Left lung (tissue), 10 donors: Measurements from ENCODE around the gene SNRPA. TPM values are rescaled to one million over a fixed set of nuclear protein-coding genes. Genes with fewer than 3 reads are reported as not detected.

Experiments used
- ATAC-seq: fragments of 200-7000 bp; cut with Tn5 transposase; one replicate; pipeline ENCODE4 v1.9.1; 2020; ENCODE audit warnings: moderate library complexity
- DNase-seq, 4 donors: peaks; one replicate each; pipeline ENCODE4 v3.0.0-alpha.2; 2013 to 2020
- H3K27ac ChIP-seq, 2 donors: fragments of 200-600 bp; sonication (generic) in 1 of 2; one replicate each; pipeline versions ENCODE4 v1.5.0 to v1.8.0; 2020 to 2021
- H3K27me3 ChIP-seq, 2 donors: fragments of 200-600 bp; sonication (generic) in 1 of 2; one replicate each; pipeline versions ENCODE4 v1.5.0 to v1.8.0; 2020 to 2021
- H3K36me3 ChIP-seq, 2 donors: fragments of 200-600 bp; sonication (generic) in 1 of 2; one replicate each; pipeline versions ENCODE4 v1.5.0 to v1.8.0; 2020 to 2021
- H3K4me1 ChIP-seq, 2 donors: fragments of 200-600 bp; one replicate each; pipeline ENCODE4 v1.8.0; 2021
- H3K4me3 ChIP-seq, 2 donors: fragments of 200-600 bp; sonication (generic) in 1 of 2; one replicate each; pipeline versions ENCODE4 v1.5.0 to v1.8.0; 2020 to 2021; ENCODE audit warnings: mild to moderate bottlenecking in 1 of 2
- H3K9me3 ChIP-seq, 2 donors: fragments of 200-600 bp; sonication (generic) in 1 of 2; one replicate each; pipeline versions ENCODE4 v1.5.0 to v1.8.0; 2020 to 2021
- intact Hi-C, 2 donors: fragments of 100-400 bp; cut with DNase I; formaldehyde crosslinking; loops; one replicate each; pipeline versions ENCODE4 v1.11.2 to v1.14.2; 2022
- polyA plus RNA-seq, 6 donors: library from polyadenylated mRNA; unstranded; fragments of 120-200 nt; gene quantifications; one replicate each; pipeline ENCODE4 v1.2.1, GENCODE V29; 2013; ENCODE audit not compliant: insufficient read length in 6 of 6
- total RNA-seq, 2 donors: library from RNA; stranded (reverse); fragmentation: NEBNext Ultra II Directional; extraction: Animal tissue kit (Norgen Biotek cat#: 25700); gene quantifications; one replicate each; pipeline ENCODE4 v1.2.1, GENCODE V29; 2021
- TF ChIP-seq, protein P1 (sequence below), 2 donors: fragments of 200-600 bp; sonication (generic) in 1 of 2; IDR thresholded peaks; one replicate each; pipeline versions ENCODE4 v1.5.0 to v1.8.0; 2021; ENCODE audit warnings: antibody characterized with exemption in 2 of 2
- donor health status: DM: no; HTN: yes; CAD: no.
- donor health status: DM: no; HTN: no; CAD: no.

Gene SNRPA
- total and polyA plus RNA-seq, 8 donors, result 46.1 to 126 (median 112) TPM

DNA sequence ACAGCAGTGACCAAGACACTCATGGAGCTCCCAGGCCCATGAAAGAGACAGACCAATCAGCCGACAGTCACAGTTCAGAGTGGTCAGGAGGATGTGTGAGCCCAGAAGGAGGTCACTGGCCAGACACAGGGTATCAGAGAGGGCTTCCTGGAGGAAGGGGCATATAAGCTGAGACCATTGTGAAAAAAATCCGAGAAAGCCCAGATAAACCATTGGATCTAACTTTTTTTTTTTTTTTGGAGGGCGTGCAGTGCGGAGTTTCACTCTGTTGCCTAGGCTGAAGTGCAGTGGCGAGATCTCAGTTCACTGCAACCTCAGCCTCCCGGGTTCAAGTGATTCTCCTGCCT lies 29.9 kb upstream of the SNRPA start:
- Histone ChIP-seq H3K36me3 (peaks cover 0 to 43% of the 10 kb centered on the region in 2 donors), H3K4me3 (peak overlapping the region in 1 of 2 donors; percentile 91), H3K27ac (peak overlapping the region; percentile 92 to 94), H3K9me3 (no peaks in the 10 kb centered on the region), H3K27me3 (no peaks in the 10 kb centered on the region), H3K4me1 (peaks cover 30 to 83% of the 10 kb centered on the region in 2 donors)
- ATAC-seq, result no peak
- TF ChIP-seq, protein P1, sequence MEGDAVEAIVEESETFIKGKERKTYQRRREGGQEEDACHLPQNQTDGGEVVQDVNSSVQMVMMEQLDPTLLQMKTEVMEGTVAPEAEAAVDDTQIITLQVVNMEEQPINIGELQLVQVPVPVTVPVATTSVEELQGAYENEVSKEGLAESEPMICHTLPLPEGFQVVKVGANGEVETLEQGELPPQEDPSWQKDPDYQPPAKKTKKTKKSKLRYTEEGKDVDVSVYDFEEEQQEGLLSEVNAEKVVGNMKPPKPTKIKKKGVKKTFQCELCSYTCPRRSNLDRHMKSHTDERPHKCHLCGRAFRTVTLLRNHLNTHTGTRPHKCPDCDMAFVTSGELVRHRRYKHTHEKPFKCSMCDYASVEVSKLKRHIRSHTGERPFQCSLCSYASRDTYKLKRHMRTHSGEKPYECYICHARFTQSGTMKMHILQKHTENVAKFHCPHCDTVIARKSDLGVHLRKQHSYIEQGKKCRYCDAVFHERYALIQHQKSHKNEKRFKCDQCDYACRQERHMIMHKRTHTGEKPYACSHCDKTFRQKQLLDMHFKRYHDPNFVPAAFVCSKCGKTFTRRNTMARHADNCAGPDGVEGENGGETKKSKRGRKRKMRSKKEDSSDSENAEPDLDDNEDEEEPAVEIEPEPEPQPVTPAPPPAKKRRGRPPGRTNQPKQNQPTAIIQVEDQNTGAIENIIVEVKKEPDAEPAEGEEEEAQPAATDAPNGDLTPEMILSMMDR (IDR thresholded peaks at IDR 0.05), result no peak
- intact Hi-C loops, result no loop called here
- DNase-seq, result no peak

DNA sequence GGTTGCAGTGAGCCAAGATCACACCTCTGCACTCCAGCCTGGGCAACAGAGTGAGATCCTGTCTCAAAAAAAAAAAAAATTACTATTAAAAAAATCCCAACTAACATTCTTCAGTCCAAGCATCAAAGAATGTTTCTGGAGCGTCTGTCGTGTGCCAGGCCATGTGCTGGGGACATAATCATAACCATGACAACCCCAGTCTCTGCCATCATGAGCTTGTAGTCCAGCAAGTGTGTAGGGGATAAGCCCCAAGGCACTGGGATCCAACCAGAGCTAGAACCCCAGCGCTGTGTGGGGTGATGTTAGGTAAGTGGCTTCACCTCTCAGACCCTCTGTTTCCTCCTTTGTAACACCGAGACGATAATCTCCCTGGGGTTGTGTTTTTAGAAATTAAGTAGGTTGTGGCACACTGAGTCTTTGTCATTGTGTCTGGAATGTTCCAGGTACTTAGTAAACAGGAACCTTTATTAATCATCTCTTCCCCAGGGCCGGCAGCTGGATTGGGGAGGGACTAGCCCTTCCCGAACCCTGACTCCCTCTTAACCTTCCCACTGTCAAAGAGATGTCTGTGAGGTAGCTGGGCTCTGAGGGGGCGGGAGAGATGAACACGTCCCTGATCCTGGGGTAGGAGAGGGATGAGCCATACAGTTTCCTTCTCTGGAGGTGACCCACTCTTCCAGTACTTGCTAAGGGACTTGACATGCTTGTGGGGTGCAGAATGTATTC lies 28.9 kb upstream of the SNRPA start:
- Histone ChIP-seq H3K36me3 (peaks cover 0 to 53% of the 10 kb centered on the region in 2 donors), H3K27me3 (no peaks in the 10 kb centered on the region), H3K9me3 (no peaks in the 10 kb centered on the region), H3K27ac (peak overlapping the region; percentile 92 to 94), H3K4me1 (peaks cover 27 to 78% of the 10 kb centered on the region in 2 donors), H3K4me3 (peak overlapping the region in 1 of 2 donors; percentile 91)
- DNase-seq (no peak), ATAC-seq (no peak)
- TF ChIP-seq, protein P1 (IDR thresholded peaks at IDR 0.05), result no peak
- intact Hi-C loops, result no loop called here

DNA sequence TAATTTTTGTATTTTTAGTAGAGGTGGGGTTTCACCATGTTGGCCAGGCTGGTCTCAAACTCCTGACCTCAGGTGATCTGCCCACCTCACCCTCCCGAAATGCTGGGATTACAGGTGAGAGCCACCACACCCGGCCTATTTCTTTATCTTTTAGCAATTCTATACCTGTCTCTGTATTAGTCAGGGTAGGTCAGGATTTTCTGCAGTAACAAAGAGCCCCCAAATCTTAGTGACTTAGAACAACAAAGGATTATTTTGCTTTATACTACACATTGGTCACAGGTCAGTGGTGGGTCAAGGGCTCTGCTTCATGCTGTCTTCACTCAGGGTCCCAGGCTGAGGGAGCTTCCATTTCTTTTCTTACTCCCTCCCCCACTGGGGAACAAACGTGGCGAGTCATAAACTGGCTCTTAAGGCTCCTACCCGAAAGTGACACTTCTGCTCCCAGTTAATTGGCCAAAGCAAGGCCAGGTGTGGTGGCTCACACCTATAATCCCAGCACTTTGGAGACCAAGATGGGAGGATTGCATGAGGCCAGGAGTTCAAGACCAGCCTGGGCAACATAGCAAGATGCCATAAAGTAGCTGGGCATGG lies 27.2 kb upstream of the SNRPA start:
- no peak for DNase-seq
- Histone ChIP-seq H3K27me3 (no peaks in the 10 kb centered on the region), H3K4me3 (no peak overlapping the region), H3K27ac (no peak overlapping the region), H3K4me1 (peaks cover 27 to 65% of the 10 kb centered on the region in 2 donors), H3K9me3 (no peaks in the 10 kb centered on the region), H3K36me3 (peaks cover 0 to 69% of the 10 kb centered on the region in 2 donors)
- no peak for ATAC-seq
- TF ChIP-seq, protein P1 (IDR thresholded peaks at IDR 0.05), result no peak
- intact Hi-C loops, result no loop called here

DNA sequence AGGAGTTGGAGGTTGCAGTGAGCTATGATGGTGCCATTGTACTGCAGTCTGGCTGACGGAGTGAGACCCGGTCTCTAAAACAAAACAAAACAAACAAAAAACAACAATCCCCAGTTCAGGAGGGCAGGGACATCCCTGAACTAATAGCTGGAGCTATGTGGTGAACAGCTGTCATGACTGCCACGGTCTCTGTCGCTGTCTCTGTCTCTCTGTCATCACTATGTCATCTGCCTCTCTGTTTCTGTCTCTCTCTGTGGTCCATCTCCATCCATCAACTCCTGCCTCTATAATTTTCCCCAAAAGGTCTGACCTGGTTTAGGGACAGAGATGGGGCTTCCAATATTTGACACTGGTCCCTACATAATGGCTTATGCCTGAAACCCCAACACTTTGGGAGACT lies 26.7 kb upstream of the SNRPA start:
- Histone ChIP-seq H3K4me1 (peaks cover 26 to 59% of the 10 kb centered on the region in 2 donors), H3K4me3 (no peak overlapping the region), H3K27me3 (no peaks in the 10 kb centered on the region), H3K9me3 (no peaks in the 10 kb centered on the region), H3K27ac (no peak overlapping the region), H3K36me3 (peaks cover 0 to 75% of the 10 kb centered on the region in 2 donors)
- DNase-seq, result no peak
- intact Hi-C loops, result no loop called here
- ATAC-seq, result no peak
- TF ChIP-seq, protein P1 (IDR thresholded peaks at IDR 0.05), result no peak

DNA sequence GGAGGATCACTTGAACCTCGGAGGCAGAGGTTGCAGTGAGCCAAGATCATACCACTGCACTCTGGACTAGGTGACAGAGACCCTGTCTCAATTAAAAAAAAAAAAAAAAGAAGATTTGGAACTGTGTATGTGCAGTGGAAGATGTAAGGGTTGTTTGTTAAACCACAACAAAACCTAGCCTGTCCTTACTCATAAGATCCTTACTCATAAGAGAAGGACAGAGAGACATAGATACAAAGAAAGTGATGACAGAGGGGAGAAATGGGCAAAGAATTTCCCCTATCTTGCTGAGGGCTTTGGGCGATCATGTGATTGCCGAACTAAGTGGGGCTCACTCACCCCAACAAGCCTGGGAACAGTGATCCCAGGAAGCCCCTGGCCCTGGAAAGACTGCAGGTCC lies 26.1 kb upstream of the SNRPA start:
- peaks cover 21 to 54% of the 10 kb centered on the region in 2 donors for H3K4me1 ChIP-seq
- no peak for ATAC-seq
- H3K36me3 ChIP-seq, result peaks cover 0 to 80% of the 10 kb centered on the region in 2 donors
- H3K9me3 ChIP-seq, result no peaks in the 10 kb centered on the region
- no peak overlapping the region for H3K27ac ChIP-seq
- H3K4me3 ChIP-seq, result no peak overlapping the region
- intact Hi-C loops, result no loop called here
- no peak for DNase-seq
- H3K27me3 ChIP-seq, result no peaks in the 10 kb centered on the region
- TF ChIP-seq, protein P1 (IDR thresholded peaks at IDR 0.05), result no peak
